Activated T-helper 1 cell treated with Interleukin-2 at 50 U/mL for 16 hours (primary cell): ENCODE measurements around the gene NRXN3.

Source experiments
- DNase-seq: peaks from one replicate; pipeline ENCODE4 v3.0.0-alpha.2; 2020; ENCODE audit warnings: low read depth

Gene NRXN3

DNA sequence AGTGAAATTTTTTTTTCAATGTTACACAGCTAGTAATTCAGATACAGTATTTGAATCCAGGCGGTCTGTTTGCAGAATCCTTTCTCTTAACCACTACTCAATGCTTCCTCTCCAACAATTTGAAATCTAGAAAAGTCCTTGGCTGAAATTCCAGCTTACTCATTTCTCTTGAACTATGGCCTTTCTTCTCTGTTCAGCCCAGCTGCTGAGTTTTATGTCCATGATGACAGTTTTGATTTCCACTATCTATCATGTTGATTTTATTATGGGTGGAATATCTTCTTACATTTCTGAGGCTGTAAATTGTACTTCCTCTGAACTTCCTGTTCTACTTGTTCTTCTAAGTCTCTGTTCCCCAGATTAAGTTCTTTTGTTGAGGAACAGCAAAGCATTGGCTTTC lies 1725.8 kb downstream of the NRXN3 start:
- no peak for DNase-seq

GRCh38 chr14:79899610-79900009 lies 1729.4 kb downstream of the NRXN3 start:
- no peak for DNase-seq

GRCh38 chr14:79904497-79904896 lies 1734.3 kb downstream of the NRXN3 start:
- no peak for DNase-seq

GRCh38 chr14:79906994-79907393 lies 1736.8 kb downstream of the NRXN3 start:
- DNase-seq: no peak

- no peak for DNase-seq
These were observed 1739.9 kb downstream of the NRXN3 start for GRCh38 chr14:79910086-79910485.

DNA sequence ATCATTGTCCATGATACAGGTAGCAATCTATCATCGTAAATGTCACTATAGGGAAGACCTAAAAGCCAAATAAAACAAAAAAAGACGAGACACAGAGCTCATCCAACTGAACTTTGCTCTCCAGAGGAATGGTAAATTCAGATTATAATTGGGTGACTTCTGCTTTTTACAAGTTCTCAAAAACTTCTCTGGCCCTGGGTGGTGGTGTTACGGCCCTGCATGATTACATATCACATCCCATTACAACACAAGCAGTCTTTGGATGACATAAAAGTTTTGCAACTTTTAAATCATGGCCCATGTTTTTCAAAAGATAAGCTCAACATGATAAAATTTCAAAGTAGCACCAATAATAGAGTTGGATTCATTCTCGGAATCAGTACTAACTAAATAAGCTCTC lies 1741.6 kb downstream of the NRXN3 start:
- DNase-seq: no peak

GRCh38 chr14:79914595-79914994 lies 1744.4 kb downstream of the NRXN3 start:
- no peak for DNase-seq

DNA sequence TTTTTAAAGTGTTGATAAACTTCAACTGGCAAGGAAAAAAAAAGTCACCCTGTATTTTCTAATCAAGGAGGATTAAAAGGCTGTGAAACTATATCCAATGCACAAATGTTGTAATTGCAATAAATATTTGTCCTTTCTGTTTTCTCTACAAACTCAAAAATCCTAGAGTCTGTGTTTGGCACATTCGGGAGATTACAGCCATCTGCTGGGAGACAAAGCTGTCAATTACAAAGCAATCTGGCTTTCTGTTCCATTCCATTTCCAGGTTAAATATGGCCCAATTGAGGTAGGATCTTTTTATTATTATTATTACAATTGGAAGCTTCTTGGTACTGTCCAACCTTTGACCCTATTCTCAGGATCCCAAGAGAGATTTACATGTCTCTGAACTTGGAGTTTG lies 1745.2 kb downstream of the NRXN3 start:
- no peak for DNase-seq

DNA sequence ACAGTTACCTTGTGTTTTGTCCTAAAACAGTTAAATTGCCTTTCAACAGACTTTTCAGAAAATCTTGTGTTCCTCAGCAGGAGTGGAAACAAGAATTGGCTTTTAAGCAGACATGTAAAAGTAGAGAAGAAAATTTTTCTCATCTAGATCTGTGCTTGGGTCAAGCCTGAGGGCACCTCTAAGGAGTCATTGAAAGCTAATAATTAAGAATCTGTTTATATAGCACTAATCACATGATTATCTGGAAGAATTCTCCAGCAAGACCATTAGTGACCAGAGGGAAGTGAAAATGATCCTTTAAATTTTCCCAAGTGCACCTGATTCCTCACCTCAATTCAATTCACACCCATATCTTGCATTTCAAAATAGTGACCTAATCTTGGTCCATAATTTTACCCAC lies 1746.1 kb downstream of the NRXN3 start:
- DNase-seq: no peak

- no peak for DNase-seq
These were observed 1746.7 kb downstream of the NRXN3 start for GRCh38 chr14:79916892-79917291.
